H54 (cell line): ENCODE results near the gene CLCF1.
"Not testable (repeated sequence)": the region's sequence is repeated elsewhere in the genome, so short reads cannot be mapped to it uniquely, and the experiment has no call there.

ENCODE experiments used
- DNase-seq: peaks from one replicate; pipeline ENCODE4 v3.0.0; 2011; ENCODE audit warnings: low spot score, mixed read lengths; ENCODE audit not compliant: insufficient read length
- FAIRE-seq: peaks from 3 replicates; lab custom pipeline; 2011; peaks lifted over from hg19 to GRCh38; lab: Jason Lieb, UNC
- POLR2A ChIP-seq: IDR thresholded peaks from 2 replicates; pipeline ENCODE4 v1.6.1; 2011; ENCODE audit warnings: low read depth, mild to moderate bottlenecking, low read length

CLCF1 gene

DNA sequence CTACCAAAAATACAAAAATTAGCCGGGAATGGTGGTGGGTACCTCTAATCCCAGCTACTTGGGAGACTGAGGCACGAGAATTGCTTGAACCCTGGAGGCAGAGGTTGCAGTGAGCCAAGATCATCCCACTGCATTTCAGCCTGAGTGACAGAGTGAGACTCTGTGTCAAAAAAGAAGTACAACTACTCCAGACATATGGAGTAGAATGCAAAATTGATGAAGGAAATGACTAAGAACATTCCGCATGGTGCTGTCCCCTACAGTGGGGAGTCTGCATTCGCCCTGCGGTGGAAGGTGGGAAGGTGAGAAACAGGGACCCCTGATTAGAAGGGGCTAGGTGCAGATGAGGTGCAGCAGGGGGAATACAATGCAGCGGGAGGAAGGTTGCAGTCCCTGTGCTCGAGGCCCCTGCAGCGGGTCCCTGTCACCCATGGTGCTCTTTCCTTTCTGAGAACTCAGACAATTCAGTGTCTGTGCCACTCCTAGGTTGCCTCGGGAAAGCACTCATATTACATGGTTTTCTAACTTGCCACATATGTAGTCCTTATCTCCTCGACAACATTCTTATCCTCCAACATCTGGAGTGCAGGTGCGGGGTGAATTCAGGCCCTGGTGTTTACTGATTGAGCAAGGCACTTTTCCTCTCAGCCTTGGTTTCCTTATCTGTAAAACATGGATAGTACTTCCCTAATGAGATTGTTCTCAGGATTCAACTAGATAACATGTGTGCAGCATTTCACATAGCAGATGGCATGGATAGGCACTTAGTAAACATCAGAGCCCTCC is 25.2 kb downstream of the CLCF1 start:
- FAIRE-seq = no peak
- no peak for TF ChIP-seq POLR2A
- DNase-seq = no peak

DNA sequence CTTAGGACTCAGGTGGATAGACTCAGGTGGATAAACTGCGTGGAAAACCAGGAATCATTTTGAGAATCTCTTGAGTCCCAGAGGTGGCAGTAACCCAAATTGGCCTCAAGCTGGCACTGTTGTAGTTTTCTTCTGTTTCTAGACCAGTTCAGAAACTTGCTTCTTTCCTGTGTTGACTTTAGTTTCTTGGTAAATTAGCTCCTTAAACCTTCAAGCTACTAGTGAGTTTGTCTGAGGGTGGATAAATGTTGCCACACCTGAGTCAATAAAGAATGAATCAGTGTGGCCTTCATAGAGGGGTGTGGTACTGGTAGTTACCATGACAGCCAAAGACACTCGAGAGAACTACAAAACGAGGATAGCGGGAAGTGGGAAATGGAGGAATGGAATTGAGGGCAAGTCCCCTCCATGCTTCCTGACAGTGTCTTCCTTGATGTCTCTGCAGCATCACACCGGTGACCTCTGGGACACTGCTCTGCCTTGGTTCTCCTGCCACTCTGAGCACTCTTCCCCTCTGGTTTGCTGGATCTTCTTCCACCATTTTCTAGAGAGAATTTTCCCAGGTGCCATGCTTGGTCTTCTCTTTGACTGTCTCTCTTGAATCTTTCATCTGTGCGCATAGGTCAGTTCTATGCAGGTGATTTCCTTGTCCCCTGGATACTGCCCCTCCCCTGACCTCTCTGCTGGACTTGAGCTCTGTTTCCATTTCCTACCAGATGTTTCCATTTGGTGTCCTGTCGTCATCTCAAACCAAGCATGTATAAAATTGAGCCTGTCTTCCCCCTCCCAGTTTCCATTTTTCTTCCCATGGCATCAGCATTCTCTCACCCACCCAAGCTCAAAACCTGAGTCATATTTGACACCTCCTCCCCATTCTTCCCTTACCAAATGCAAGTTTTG is 27.2 kb downstream of the CLCF1 start:
- DNase-seq (no peak), FAIRE-seq (no peak)

DNA sequence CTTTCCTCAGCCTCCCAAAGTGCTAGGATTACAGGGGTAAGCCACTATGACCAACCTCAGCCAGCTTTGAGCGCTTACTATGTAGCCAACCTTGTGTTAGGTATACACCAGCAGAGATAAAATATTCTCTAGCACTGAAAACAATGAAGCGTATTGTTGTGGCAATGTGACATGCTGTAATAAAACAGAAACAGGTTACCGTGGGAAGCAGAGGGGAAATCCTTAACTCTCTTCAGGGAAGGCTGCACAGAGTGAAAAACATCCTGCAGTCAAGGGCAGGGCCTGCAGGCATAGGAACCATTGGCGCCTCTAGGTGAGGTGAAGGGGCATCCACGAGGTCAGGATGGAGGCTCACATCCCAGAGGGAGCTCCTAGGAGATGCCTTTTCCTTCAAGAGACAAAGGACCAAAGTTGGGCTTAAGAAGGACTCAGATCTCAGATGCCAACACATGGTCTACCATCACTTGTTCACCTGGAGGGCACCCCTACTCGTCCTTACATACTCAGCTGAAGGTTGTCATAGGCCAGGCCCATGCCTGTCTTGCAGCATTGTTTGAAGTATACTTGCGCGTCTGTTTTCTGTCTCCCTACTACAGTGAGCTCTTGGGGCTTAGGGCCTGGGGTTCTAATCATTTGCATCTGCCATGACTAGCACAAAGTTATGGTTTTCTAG is 28.0 kb downstream of the CLCF1 start:
- FAIRE-seq (no peak), DNase-seq (no peak)
- no peak for TF ChIP-seq POLR2A

More for the DNA sequence above, 27.2 kb downstream of the CLCF1 start:
- TF ChIP-seq POLR2A = no peak

DNA sequence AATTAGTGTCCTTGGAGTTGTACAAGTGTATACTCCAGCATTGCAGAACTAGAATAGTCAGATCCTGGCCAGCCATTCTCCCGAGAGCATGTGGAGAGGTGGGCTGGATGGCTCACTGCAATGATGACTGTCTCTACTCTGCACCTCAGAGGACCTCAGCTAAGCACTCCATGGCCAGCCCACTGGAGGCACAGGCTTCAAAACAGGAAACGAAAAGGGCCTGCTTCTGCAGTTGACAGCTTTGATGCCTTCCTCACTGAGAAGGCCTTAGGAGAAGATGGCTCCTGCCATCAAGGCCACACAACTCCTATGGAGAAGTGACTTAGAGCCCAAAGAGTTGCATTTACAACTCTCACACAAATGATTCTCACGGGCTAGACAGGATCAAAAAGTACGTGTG is 29.1 kb downstream of the CLCF1 start:
- TF ChIP-seq POLR2A = no peak
- FAIRE-seq (no peak), DNase-seq (no peak)

DNA sequence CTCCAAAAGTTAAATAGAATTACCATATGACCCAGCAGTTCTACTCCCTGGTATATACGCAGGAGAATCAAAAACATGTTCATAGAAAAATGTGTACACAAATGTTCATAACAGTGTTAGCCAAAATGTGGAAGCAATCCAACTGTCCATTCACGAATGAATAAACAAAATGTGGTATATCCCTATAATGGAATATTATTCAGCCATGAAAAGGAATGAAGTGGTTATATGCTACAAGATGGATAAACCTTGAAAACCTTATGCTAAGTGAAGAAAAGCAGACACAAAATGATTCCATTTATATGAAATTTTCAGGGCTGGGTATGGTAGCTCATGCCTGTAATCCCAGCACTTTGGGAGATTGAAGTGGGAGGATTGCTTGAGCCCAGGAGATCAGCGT is 36.1 kb downstream of the CLCF1 start:
- FAIRE-seq = no peak
- DNase-seq = no peak
- TF ChIP-seq POLR2A = no peak

DNA sequence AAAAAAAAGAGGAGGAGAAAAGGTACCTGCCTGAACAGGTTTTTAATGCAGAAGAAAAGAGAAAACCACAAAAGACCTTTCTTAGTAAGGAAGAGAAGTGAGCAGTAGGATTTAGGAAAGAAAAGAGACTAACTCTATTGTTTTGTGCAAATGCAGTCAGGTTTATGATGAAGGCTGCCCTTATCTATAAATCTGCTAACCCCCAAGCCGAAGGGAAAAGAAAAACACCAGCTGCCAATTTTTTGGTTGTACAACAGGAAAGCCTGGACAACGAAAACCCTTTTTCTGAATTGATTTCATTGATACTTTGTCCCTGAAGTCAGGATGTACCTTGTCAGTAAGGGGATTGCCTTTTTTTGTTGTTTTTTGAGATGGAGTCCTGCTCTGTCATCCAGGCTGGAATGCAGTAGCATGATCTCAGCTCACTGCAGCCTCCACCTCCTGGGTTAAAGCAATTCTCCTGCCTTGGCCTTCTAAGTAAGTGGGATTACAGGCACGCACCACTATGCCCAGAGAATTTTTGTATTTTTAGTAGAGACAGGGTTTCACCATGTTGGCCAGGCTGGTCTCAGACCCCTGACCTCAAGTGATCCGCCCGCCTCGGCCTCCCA is 41.2 kb downstream of the CLCF1 start:
- no peak for DNase-seq
- no peak for FAIRE-seq
- TF ChIP-seq POLR2A = no peak

DNA sequence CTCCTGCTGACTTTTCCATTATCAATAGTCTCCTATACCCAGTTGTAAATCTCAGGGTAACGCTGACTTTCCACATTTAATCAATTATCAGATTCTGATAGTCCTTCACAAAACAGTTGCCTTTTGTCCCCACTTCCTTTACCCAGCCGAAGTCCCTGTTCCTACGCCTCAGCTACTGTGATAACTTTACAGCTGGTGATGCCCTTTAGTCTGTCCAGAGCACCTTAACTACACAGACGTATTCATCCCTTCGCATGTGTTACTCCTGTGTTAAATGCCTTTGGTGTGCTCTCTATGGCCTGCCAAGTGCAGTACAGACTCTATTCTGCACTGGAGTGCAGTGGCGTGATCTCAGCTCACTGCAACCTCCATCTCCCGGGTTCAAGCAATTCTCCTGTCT is 49.9 kb downstream of the CLCF1 start:
- FAIRE-seq (no peak), DNase-seq (no peak)
- TF ChIP-seq POLR2A = no peak

DNA sequence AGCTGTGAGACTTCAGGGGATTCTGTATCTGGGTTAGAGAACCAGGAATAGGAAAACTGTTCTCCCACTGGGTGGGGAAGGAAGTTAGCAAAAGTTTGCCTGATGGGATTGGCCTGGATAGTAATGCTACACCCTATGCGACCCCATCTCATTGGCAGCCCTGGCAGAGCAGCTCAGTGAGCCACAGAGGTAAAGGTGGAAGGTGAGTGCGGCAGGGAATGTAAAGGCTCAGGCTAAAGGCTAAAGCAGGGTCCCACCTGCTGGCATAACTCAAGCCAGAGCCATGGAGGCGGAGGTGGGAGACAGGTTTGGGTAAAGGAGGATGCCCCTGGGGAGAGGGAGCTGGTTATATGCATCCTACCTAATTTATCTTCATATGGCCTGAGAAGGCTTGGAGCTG is 51.3 kb downstream of the CLCF1 start:
- DNase-seq (no peak), FAIRE-seq (no peak)
- TF ChIP-seq POLR2A = no peak

DNA sequence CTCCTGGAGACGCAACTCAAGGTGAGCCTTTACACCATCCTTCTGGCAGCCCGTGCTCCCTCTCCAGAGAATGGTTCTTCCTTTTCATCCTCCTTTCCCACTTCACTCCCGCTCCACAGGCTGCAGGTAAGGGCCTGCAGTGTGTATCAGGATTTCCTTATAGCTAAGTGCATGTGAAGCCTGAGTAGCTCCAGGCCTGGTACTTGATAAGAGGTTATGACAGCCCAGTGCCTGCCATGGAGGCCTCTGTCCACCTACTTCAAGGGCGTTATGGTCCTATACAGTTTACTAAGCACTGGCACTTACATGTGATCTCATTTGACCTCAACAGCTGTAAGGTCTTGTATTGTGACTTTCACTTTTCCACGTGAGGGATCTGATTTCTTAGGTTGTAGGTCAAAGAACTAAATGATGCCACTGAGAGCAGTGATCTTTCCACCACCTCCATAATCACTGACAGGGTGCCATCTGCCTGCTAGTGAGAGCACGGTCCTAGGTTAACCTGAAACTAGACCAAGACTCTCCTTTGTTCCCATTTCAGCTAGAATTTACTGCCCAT is 52.0 kb downstream of the CLCF1 start:
- no peak for TF ChIP-seq POLR2A
- FAIRE-seq = no peak
- DNase-seq = no peak

DNA sequence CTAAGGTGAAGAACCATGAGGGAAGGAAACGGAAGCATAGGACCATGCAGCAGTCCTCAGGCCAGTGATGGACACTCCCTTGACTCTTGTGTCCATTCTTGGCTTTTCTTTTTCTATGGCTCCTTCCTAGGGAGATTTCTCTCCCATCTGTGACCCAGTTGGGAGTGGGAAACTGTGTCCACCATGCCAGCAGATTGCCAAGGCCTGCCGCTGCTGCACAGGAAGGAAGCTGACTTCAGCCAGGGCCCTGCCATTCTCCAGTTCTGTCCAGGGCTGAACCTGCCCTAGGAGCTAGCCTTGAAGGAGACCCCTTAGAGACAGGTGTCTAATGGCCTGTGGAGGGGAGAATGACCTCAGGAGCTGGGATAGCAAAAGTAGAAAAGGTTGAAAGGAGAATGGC is 52.7 kb downstream of the CLCF1 start:
- FAIRE-seq (no peak), DNase-seq (no peak)
- TF ChIP-seq POLR2A = no peak

DNA sequence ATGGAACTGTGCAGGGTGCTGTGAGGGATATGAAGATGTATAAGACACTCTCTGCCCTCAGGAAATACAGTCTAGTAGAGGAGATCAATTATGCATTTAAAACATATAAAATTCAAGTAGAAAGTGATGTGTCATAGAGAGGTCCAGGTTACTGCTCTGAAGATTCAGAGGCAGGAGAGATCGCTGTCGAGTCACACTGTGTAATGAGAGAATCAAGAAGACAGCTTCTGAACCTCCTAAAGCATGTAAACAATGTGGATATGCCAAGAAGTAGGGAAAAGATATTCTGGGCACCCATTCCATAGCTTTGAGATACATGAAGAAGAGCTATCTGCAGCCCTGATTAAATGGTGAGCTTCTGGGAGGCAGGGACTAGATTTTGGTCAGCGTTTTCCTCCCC is 53.4 kb downstream of the CLCF1 start:
- TF ChIP-seq POLR2A = no peak
- FAIRE-seq = no peak
- no peak for DNase-seq

DNA sequence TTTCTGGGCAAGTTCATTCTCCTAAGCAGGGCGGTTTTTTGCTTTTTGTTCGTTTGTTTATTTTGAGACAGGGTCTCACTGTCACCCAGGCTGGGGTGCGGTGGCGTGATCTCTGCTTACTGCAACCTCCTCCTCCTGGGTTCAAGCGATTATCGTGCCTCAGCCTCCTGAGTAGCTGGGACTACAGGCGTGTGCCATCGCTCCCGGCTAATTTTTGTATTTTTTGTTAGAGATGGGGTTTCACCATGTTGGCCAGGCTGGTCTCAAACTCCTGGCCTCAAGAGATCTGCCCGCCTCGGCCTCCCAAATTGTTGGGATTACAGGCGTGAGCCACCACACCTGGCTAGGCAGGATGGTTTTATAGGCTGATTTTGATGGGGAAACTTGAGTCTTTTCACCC is 54.5 kb downstream of the CLCF1 start:
- DNase-seq, FAIRE-seq: not testable (repeated sequence)

DNA sequence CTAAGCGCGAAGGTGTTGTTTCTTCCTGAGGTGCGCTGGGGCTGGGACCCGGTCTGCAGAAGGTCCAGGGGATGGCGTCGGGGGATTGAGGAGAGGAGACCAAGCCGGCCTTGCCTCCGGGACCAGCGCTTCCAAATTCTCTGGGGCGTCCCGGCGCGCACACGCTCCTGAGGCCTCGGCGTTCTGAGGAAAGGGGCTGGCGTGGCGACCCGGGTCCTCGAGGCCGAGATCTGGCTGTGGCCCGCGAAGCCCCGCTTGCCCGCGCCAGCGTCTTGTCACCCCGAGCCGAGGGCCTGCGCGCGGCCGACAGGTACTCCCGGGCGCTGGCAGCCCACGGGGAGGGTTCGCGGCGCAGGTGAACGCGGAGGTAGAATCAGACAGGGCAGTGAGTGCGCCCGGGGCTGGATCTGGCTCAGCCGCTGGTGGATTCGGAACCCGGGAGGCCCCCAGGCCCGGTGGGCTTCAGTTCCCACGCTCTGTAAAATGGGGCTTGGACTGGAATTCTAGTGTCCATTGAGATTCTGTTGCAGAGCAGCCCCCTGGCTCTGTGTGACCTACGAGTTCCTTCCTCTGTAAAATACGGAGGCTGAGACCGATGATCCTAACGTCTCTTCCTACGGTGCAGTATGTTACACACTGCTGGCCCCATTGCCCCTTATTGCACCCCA is 55.4 kb downstream of the CLCF1 start:
- DNase-seq (no peak), FAIRE-seq (no peak)
- TF ChIP-seq POLR2A = no peak
